Measurements from ENCODE around the gene FES.

Gene FES

DNA sequence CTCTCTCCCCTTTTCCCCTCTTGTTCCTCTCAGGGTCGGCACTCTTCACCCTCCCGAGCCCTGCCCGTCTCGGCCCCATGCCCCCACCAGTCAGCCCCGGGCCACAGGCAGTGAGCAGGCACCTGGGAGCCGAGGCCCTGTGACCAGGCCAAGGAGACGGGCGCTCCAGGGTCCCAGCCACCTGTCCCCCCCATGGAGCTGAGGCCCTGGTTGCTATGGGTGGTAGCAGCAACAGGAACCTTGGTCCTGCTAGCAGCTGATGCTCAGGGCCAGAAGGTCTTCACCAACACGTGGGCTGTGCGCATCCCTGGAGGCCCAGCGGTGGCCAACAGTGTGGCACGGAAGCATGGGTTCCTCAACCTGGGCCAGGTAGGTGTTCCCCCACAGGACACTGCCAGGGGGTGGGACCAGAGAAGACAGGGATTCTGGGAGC, 8.7 kb upstream of the FES start:
- H3K4me3 ChIP-seq (ENCODE audit: low read depth in 1 of 2, low read length in 2 of 2): no peak overlapping the region
- no peaks in the 10 kb centered on the region for H3K9me3 ChIP-seq (ENCODE audit: control insufficient read depth in 1 of 2, low read length in 2 of 2)
- H3K9ac ChIP-seq (ENCODE audit: low read depth in 1 of 2, low read length in 2 of 2): no peak overlapping the region
- H3K27me3 ChIP-seq (ENCODE audit: control insufficient read depth in 1 of 2, insufficient read depth in 2 of 2, low read length in 2 of 2): no peaks in the 10 kb centered on the region
- peaks cover 24 to 25% of the 10 kb centered on the region in 2 donors for H3K4me1 ChIP-seq (ENCODE audit: control insufficient read depth in 1 of 2, insufficient read depth in 2 of 2, low read length in 2 of 2)
- H3K27ac ChIP-seq (ENCODE audit: low read depth, low read length): no peak overlapping the region
- peaks cover 36 to 49% of the 10 kb centered on the region in 2 donors for H3K36me3 ChIP-seq (ENCODE audit: control insufficient read depth in 1 of 2, insufficient read depth in 2 of 2, low read length in 2 of 2)

DNA sequence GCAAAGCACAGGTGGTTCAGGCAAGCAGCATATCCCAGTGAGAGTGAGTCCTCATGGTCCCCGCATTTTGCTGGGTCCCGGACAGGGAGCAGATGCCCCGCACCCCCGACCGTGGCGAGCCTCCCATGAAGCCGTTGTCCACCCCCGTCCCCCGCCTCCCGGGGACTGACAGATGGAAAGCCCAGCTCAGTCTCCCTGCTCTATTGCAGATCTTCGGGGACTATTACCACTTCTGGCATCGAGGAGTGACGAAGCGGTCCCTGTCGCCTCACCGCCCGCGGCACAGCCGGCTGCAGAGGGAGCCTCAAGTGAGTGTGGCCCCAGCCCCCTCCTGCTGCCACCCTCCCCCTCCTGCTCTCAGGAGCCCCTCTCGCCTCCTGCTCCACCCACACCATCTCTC, 8.3 kb upstream of the FES start:
- no peak overlapping the region for H3K4me3 ChIP-seq (ENCODE audit: low read depth in 1 of 2, low read length in 2 of 2)
- peaks cover 23% of the 10 kb centered on the region in 2 donors for H3K4me1 ChIP-seq (ENCODE audit: control insufficient read depth in 1 of 2, insufficient read depth in 2 of 2, low read length in 2 of 2)
- no peaks in the 10 kb centered on the region for H3K9me3 ChIP-seq (ENCODE audit: control insufficient read depth in 1 of 2, low read length in 2 of 2)
- no peaks in the 10 kb centered on the region for H3K27me3 ChIP-seq (ENCODE audit: control insufficient read depth in 1 of 2, insufficient read depth in 2 of 2, low read length in 2 of 2)
- no peak overlapping the region for H3K9ac ChIP-seq (ENCODE audit: low read depth in 1 of 2, low read length in 2 of 2)
- H3K27ac ChIP-seq (ENCODE audit: low read depth, low read length): no peak overlapping the region
- H3K36me3 ChIP-seq (ENCODE audit: control insufficient read depth in 1 of 2, insufficient read depth in 2 of 2, low read length in 2 of 2): peaks cover 36 to 54% of the 10 kb centered on the region in 2 donors

DNA sequence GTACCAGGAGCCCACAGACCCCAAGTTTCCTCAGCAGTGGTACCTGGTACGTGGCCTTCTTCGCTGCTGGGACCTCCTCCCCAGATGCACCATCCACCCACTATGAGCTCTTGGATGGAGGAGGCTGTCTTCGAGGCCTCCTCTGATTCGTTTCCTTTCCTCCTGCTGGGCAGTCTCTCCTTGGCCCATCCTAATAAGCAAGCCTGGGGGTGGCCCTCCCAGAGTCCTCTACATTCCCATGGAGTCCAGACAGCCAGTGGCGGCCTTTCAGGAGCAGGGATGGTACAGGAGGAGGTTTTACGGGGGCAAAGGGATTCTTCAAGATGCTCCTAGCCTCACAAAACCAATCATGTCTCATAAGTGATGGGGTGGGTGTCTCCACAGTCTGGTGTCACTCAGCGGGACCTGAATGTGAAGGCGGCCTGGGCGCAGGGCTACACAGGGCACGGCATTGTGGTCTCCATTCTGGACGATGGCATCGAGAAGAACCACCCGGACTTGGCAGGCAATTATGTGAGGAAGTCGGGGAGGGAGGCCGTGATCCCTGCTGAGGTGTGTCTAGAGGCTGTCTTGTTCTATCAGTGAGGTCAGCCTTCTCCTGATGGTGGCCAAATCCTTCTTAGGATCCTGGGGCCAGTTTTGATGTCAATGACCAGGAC, 7.7 kb upstream of the FES start:
- Histone ChIP-seq H3K4me1 (ENCODE audit: control insufficient read depth in 1 of 2, insufficient read depth in 2 of 2, low read length in 2 of 2) (peaks cover 23% of the 10 kb centered on the region in 2 donors), H3K27me3 (ENCODE audit: control insufficient read depth in 1 of 2, insufficient read depth in 2 of 2, low read length in 2 of 2) (no peaks in the 10 kb centered on the region), H3K27ac (ENCODE audit: low read depth, low read length) (no peak overlapping the region), H3K36me3 (ENCODE audit: control insufficient read depth in 1 of 2, insufficient read depth in 2 of 2, low read length in 2 of 2) (peaks cover 36 to 60% of the 10 kb centered on the region in 2 donors), H3K4me3 (ENCODE audit: low read depth in 1 of 2, low read length in 2 of 2) (no peak overlapping the region), H3K9ac (ENCODE audit: low read depth in 1 of 2, low read length in 2 of 2) (no peak overlapping the region), H3K9me3 (ENCODE audit: control insufficient read depth in 1 of 2, low read length in 2 of 2) (no peaks in the 10 kb centered on the region)

DNA sequence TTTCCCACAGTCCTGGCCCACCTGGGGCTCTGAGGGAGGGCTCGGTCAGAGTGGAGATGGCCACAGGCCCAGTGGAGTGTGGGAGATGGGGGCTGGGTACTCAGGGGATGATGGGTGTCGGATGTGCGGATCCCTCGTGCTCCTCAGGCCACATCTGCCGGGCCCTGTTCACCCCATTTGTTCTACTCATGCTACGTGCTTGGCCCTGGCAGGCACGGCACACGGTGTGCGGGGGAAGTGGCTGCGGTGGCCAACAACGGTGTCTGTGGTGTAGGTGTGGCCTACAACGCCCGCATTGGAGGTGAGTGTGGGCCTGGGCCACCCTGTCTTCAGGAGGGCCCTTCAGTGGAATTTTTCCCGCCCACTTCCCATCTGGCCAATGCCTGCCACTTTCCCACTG, 7.0 kb upstream of the FES start:
- Histone ChIP-seq H3K9ac (ENCODE audit: low read depth in 1 of 2, low read length in 2 of 2) (no peak overlapping the region), H3K27ac (ENCODE audit: low read depth, low read length) (no peak overlapping the region), H3K36me3 (ENCODE audit: control insufficient read depth in 1 of 2, insufficient read depth in 2 of 2, low read length in 2 of 2) (peaks cover 40 to 66% of the 10 kb centered on the region in 2 donors), H3K27me3 (ENCODE audit: control insufficient read depth in 1 of 2, insufficient read depth in 2 of 2, low read length in 2 of 2) (no peaks in the 10 kb centered on the region), H3K9me3 (ENCODE audit: control insufficient read depth in 1 of 2, low read length in 2 of 2) (no peaks in the 10 kb centered on the region), H3K4me3 (ENCODE audit: low read depth in 1 of 2, low read length in 2 of 2) (no peak overlapping the region), H3K4me1 (ENCODE audit: control insufficient read depth in 1 of 2, insufficient read depth in 2 of 2, low read length in 2 of 2) (peaks cover 21 to 23% of the 10 kb centered on the region in 2 donors)

DNA sequence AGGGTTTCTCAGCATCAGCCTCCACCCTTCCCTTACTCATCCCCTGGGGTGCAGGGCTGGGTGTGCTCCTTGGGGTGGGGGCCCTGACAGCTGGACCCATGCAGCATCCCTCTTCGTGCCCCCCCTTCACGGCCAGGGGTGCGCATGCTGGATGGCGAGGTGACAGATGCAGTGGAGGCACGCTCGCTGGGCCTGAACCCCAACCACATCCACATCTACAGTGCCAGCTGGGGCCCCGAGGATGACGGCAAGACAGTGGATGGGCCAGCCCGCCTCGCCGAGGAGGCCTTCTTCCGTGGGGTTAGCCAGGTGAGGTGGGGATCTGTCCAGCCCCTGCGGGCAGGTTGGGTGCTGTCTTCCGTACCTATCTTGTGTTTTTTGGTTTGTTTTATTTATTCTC, 6.3 kb upstream of the FES start:
- Histone ChIP-seq H3K4me3 (ENCODE audit: low read depth in 1 of 2, low read length in 2 of 2) (no peak overlapping the region), H3K27ac (ENCODE audit: low read depth, low read length) (no peak overlapping the region), H3K9ac (ENCODE audit: low read depth in 1 of 2, low read length in 2 of 2) (no peak overlapping the region), H3K36me3 (ENCODE audit: control insufficient read depth in 1 of 2, insufficient read depth in 2 of 2, low read length in 2 of 2) (peaks cover 40 to 66% of the 10 kb centered on the region in 2 donors), H3K9me3 (ENCODE audit: control insufficient read depth in 1 of 2, low read length in 2 of 2) (no peaks in the 10 kb centered on the region), H3K27me3 (ENCODE audit: control insufficient read depth in 1 of 2, insufficient read depth in 2 of 2, low read length in 2 of 2) (no peaks in the 10 kb centered on the region), H3K4me1 (ENCODE audit: control insufficient read depth in 1 of 2, insufficient read depth in 2 of 2, low read length in 2 of 2) (peaks cover 14 to 17% of the 10 kb centered on the region in 2 donors)

DNA sequence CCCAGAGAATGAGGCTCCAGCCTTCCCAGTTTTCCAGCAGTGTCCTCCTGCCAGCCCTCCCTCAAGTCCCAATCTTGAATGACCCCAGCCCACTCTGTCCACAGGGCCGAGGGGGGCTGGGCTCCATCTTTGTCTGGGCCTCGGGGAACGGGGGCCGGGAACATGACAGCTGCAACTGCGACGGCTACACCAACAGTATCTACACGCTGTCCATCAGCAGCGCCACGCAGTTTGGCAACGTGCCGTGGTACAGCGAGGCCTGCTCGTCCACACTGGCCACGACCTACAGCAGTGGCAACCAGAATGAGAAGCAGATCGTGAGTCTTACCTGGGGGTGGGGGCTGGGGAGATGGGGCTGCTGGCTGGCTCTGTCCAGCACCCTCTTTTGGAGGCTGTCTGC, 5.6 kb upstream of the FES start:
- Histone ChIP-seq H3K9me3 (ENCODE audit: control insufficient read depth in 1 of 2, low read length in 2 of 2) (no peaks in the 10 kb centered on the region), H3K27ac (ENCODE audit: low read depth, low read length) (no peak overlapping the region), H3K27me3 (ENCODE audit: control insufficient read depth in 1 of 2, insufficient read depth in 2 of 2, low read length in 2 of 2) (no peaks in the 10 kb centered on the region), H3K4me3 (ENCODE audit: low read depth in 1 of 2, low read length in 2 of 2) (no peak overlapping the region), H3K36me3 (ENCODE audit: control insufficient read depth in 1 of 2, insufficient read depth in 2 of 2, low read length in 2 of 2) (peaks cover 40 to 66% of the 10 kb centered on the region in 2 donors), H3K4me1 (ENCODE audit: control insufficient read depth in 1 of 2, insufficient read depth in 2 of 2, low read length in 2 of 2) (peaks cover 12 to 17% of the 10 kb centered on the region in 2 donors), H3K9ac (ENCODE audit: low read depth in 1 of 2, low read length in 2 of 2) (no peak overlapping the region)

DNA sequence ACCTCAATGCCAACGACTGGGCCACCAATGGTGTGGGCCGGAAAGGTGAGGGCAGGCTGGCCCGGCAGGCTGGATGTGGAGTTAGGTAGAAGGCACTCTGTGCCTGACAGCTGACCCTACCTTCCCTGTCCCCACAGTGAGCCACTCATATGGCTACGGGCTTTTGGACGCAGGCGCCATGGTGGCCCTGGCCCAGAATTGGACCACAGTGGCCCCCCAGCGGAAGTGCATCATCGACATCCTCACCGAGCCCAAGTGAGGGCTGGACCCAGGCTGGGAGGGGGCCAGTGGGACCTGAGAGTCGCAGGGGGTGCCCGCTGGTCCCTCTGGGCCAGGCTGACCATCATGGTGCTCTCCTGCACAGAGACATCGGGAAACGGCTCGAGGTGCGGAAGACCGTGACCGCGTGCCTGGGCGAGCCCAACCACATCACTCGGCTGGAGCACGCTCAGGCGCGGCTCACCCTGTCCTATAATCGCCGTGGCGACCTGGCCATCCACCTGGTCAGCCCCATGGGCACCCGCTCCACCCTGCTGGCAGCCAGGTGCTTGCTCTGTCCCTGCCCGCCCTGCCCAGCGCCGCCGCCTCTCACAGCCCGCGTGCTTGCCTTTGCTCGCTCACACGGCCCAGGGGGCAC, 4.5 kb upstream of the FES start:
- Histone ChIP-seq H3K27me3 (ENCODE audit: control insufficient read depth in 1 of 2, insufficient read depth in 2 of 2, low read length in 2 of 2) (no peaks in the 10 kb centered on the region), H3K4me1 (ENCODE audit: control insufficient read depth in 1 of 2, insufficient read depth in 2 of 2, low read length in 2 of 2) (peaks cover 10 to 14% of the 10 kb centered on the region in 2 donors), H3K36me3 (ENCODE audit: control insufficient read depth in 1 of 2, insufficient read depth in 2 of 2, low read length in 2 of 2) (peaks cover 40 to 66% of the 10 kb centered on the region in 2 donors), H3K27ac (ENCODE audit: low read depth, low read length) (no peak overlapping the region), H3K9me3 (ENCODE audit: control insufficient read depth in 1 of 2, low read length in 2 of 2) (no peaks in the 10 kb centered on the region), H3K4me3 (ENCODE audit: low read depth in 1 of 2, low read length in 2 of 2) (no peak overlapping the region), H3K9ac (ENCODE audit: low read depth in 1 of 2, low read length in 2 of 2) (no peak overlapping the region)

DNA sequence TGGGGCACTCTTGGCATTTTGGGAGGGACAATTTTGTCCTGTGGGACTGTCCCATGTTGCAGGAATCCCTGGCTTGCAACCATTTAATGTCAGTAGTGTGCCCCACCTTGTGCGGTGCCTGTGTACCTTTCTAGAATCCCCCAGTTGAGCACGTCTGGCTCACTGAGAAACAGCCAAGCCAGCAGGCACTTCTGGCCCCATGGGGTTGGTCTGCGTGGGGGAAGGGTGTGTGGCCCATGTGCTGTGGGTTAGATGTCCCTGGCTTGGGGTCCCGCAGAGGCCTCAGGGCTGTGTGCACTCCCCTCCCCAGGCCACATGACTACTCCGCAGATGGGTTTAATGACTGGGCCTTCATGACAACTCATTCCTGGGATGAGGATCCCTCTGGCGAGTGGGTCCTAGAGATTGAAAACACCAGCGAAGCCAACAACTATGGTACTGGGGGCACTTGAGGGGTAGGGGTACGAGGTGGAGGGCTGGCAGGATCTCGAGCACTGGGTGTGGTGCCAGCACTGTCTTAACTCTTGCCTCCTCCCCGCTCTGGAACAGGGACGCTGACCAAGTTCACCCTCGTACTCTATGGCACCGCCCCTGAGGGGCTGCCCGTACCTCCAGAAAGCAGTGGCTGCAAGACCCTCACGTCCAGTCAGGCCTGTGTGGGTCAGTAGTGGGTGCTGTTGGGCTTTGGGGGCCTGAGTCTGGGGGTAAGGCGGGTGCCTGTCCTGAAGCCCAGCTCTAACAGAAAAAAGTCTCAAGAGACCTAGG, 3.7 kb upstream of the FES start:
- no peak overlapping the region for H3K4me3 ChIP-seq (ENCODE audit: low read depth in 1 of 2, low read length in 2 of 2)
- no peaks in the 10 kb centered on the region for H3K27me3 ChIP-seq (ENCODE audit: control insufficient read depth in 1 of 2, insufficient read depth in 2 of 2, low read length in 2 of 2)
- H3K4me1 ChIP-seq (ENCODE audit: control insufficient read depth in 1 of 2, insufficient read depth in 2 of 2, low read length in 2 of 2): peaks cover 14 to 20% of the 10 kb centered on the region in 2 donors
- H3K27ac ChIP-seq (ENCODE audit: low read depth, low read length): no peak overlapping the region
- H3K36me3 ChIP-seq (ENCODE audit: control insufficient read depth in 1 of 2, insufficient read depth in 2 of 2, low read length in 2 of 2): peaks cover 40 to 66% of the 10 kb centered on the region in 2 donors
- no peaks in the 10 kb centered on the region for H3K9me3 ChIP-seq (ENCODE audit: control insufficient read depth in 1 of 2, low read length in 2 of 2)
- H3K9ac ChIP-seq (ENCODE audit: low read depth in 1 of 2, low read length in 2 of 2): no peak overlapping the region

DNA sequence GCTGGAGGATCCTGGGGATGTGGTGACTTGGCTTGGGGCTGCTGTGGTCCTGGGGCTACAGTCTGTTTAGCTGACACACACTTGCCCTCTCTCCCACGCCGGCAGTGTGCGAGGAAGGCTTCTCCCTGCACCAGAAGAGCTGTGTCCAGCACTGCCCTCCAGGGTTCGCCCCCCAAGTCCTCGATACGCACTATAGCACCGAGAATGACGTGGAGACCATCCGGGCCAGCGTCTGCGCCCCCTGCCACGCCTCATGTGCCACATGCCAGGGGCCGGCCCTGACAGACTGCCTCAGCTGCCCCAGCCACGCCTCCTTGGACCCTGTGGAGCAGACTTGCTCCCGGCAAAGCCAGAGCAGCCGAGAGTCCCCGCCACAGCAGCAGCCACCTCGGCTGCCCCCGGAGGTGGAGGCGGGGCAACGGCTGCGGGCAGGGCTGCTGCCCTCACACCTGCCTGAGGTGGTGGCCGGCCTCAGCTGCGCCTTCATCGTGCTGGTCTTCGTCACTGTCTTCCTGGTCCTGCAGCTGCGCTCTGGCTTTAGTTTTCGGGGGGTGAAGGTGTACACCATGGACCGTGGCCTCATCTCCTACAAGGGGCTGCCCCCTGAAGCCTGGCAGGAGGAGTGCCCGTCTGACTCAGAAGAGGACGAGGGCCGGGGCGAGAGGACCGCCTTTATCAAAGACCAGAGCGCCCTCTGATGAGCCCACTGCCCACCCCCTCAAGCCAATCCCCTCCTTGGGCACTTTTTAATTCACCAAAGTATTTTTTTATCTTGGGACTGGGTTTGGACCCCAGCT, 2.9 kb upstream of the FES start:
- no peak overlapping the region for H3K27ac ChIP-seq (ENCODE audit: low read depth, low read length)
- no peaks in the 10 kb centered on the region for H3K27me3 ChIP-seq (ENCODE audit: control insufficient read depth in 1 of 2, insufficient read depth in 2 of 2, low read length in 2 of 2)
- H3K36me3 ChIP-seq (ENCODE audit: control insufficient read depth in 1 of 2, insufficient read depth in 2 of 2, low read length in 2 of 2): peaks cover 35 to 58% of the 10 kb centered on the region in 2 donors
- H3K4me1 ChIP-seq (ENCODE audit: control insufficient read depth in 1 of 2, insufficient read depth in 2 of 2, low read length in 2 of 2): peaks cover 18 to 29% of the 10 kb centered on the region in 2 donors
- no peak overlapping the region for H3K9ac ChIP-seq (ENCODE audit: low read depth in 1 of 2, low read length in 2 of 2)
- no peaks in the 10 kb centered on the region for H3K9me3 ChIP-seq (ENCODE audit: control insufficient read depth in 1 of 2, low read length in 2 of 2)
- H3K4me3 ChIP-seq (ENCODE audit: low read depth in 1 of 2, low read length in 2 of 2): no peak overlapping the region
